ENCODE data around the gene ZNF597.

Gene ZNF597

DNA sequence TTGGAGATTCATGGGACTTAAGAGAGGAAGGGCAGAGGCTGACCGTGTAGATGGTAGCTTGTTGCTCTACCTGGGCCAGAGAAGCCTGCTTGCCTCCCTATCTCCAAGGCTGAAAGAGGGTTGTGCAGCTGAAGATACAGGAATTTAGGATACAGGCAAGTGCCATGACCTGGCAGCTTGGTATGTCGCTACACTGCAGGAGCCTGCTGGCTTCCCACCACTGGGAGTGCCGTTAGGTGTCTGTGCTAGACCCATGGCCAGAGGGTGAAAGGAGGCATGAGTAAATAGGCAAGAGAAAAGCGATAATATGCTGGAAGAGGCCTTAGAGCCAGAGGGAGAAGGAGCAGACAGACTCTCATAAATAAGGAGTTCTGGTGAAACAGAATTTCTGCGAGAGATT lies 10.8 kb upstream of the ZNF597 start:
- no peak for DNase-seq

DNA sequence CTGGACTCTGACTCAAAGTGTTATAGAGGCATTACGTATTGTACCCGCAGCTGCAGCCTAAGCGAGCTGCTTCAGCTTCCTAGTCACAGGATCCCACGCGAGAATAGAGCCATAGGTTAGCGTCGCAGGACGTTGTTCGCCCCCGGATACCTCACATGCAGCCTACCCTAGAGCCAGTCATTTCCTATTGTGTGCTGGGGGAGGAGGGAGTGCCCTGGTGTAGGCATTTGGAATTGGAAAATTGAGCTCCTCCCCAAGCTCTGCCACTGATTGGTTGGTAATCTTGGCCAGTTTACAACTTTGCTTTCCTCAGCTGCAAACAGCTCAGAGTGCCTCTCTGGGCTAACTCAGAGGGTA lies 706 bp upstream of the ZNF597 start:
- no peak for DNase-seq

DNA sequence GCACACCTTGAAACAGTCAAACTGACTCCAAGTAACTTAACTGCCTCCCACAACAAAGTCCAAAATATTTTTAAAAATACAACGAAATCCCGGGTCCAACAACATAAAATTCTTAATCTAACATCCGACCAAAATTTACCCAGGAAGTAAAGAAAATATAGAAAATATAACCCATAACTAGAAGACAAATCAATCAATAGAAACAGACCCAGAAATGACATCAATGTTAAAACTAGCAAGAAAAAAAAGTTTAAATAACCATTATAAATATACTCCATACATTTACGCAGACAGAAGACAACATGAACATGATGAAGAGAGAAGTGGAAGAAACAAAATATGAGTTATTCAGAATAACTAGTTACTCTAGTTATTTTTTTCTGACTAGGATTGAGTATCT lies 3.7 kb downstream of the ZNF597 start:
- DNase-seq = no peak

DNA sequence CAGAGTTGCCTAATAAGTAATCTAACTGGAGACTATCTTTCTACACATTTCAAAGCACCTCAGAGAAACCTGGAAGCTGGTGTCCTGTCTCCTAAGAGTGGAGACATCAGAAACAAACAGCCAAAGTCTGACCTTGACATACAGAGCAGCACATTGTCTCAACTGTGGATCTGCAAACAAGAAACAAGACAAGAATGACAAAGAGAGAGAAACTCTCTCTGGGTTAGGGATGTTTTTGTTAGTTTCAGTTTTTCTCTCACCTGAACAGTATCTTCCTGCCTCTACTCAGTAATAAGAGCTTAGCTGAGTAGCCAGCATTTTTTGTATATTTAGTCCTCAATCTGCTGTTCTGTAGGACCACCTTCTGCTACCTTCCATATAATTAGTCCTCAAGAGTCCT lies 8.9 kb downstream of the ZNF597 start:
- DNase-seq = no peak

DNA sequence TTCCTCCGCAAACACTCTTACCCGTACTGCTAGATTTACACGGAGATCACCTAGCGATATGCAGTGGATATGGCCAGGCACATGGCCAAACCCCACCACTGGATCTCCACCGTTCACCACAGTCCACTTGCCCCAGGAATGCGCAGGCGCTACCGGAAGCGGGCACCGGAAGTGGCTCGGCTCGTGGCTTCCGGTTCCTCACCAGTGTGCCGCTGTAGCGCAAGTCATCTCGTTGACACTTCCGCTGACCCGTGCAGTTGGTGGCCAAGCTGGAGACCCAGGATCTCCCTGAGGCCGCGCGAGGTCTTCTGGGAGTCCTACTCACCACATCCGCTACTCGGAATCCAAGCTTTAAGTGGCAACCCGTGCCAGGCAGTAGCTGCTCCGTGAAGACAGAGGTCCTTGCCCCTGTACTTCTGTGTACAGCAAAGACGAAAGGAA lies 11.5 kb downstream of the ZNF597 start:
- peak; percentile 6 for DNase-seq

DNA sequence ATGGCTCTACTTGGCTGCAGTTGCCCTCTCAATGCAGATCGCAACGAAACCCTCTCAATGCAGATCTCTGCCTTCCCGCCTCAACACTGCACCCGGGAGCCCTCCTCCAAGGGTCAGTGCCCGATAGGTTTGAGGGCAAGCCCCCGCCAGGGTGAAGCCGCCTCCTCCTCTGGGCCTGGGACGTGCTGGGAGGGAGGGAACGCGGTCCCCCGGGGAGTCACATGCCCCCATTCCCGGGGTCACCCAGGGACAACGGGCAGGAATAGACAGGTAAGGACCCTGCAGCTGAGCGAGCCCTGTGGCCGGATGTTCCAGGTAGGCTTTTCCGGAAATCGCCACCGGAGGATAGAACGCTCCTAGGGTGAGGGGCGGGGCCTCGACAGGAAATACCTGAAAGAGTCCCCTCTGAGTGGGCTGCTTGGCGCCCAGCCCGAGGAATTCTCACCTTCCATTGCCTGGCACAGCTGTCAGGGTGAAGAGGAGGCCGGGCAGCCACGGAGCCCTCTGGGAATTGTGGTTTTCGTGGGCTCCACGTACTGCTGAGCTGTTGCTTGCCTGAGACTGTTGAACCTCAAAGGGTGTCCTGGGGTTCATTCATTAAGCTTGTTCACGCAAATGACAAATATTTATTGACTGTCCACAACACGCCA lies 29.4 kb downstream of the ZNF597 start:
- DNase-seq = no peak

DNA sequence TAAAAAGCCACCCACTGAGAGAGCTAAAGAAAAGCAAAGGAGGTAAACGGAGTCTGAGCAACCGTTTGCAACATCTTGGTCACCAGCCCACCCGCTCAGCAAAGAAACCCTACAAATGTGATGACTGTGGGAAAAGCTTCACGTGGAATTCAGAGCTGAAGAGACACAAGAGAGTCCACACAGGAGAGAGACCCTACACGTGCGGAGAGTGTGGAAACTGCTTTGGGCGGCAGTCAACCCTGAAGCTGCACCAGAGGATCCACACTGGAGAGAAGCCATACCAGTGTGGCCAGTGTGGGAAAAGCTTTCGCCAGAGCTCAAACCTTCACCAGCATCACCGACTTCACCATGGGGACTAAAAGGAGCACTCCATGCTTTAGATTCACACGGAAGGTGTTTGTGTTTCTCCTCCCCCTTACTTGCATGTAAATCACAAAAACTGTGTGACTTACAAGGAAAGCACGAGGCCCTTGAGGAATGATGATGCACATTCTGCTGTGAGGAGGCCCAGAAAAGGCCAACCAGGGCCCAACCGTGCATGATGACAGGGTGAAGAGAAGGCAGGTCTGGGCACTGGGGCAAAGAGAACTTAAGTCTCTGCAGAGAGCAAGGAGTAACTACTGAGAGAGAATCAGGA lies 34.6 kb downstream of the ZNF597 start:
- no peak for DNase-seq

DNA sequence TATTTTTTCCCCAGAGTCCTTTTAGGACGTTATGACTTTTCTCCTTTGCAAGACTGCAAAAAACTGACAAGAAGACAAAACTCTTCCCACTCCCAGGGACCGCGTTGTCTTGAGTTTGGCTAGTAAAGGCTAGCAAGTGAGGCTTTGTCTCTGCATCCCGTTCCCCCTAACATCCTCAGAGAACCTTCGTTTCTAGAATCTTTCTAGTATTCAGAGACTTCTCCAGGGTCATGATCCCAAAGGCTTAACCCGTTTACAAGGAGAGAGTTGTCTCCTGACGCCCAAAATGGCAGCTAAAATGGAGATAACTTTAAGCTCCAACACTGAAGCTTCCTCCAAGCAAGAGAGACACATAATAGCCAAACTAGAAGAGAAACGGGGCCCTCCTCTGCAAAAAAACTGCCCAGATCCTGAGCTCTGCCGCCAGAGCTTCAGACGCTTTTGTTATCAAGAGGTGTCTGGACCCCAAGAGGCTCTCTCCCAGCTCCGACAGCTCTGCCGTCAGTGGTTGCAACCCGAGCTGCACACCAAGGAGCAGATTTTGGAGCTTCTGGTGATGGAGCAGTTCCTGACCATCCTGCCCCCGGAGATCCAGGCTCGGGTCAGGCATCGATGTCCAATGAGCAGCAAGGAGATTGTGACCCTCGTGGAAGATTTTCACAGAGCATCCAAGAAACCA lies 41.4 kb downstream of the ZNF597 start:
- DNase-seq = no peak

DNA sequence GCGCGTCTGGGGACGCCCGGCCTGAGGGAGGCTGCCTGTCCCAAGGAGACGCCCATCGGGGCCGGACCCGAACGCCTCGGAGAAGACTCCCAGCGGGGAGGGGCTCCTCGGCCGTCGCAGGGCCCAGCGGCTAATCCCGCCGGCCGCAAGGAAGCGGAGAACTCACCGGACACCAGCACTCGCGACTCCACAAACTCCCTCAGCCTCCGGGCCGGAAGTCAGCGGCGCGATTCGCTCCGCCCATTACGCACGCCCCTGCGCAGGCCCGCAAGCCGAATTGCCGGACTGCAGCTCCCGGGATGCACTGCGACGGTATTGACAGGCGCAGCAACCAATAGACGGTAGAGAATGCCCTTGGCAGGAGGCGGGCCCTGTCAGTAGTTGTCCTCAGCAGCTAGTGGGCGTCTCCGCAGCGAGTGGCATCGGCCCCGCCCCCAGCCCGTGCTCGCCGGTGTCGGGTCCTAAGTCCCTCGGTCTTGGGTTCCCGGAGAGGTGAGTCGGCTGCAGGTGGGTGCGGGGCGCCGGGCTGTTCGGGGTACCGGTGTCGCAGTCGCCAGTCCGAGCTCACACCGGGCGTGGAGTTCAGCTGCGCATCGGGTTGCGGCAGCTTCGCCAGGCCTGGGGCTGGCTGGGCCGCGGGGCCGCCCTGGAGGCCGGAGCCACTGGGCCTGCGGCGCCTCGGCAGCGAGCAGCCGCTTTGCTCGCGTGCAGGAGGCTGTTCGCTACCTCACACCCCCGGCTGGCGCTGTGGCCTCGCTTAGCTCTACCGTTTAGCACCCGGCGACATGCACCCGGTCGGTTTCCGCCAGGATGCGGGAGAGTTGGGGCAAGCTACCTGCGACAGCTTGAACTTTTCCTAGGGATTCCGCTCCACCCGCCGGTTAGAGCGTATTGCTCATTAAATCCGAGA lies 42.3 kb downstream of the ZNF597 start, which contains the start of the genes ZNF174 and ZSCAN32:
Gene ZNF174, plus strand, starts transcription at position 437 of the 910 bp plus-strand sequence. CDS start 790 bp downstream, outside the sequence.
Gene ZSCAN32, minus strand, starts transcription at position 226 of the 910 bp plus-strand sequence. CDS start 3,447 bp downstream, outside the sequence.
- peak; percentile 98 for DNase-seq

DNA sequence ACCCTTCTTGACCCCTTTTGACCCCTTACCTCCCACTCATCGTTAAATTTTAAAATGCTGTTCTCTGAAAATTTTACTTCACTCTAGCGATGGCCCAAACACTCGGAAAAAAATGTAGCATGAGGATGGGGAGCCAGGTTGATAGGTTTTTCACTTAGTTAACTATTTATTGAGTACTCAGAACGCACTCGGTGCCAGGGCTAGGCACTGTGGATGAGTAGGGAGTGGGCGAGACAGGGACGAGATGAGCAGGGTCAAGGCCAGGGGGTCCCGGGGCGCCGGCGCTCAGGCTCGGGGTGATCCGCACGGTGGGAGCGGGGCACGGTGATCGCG lies 42.9 kb downstream of the ZNF597 start:
- no peak for DNase-seq

DNA sequence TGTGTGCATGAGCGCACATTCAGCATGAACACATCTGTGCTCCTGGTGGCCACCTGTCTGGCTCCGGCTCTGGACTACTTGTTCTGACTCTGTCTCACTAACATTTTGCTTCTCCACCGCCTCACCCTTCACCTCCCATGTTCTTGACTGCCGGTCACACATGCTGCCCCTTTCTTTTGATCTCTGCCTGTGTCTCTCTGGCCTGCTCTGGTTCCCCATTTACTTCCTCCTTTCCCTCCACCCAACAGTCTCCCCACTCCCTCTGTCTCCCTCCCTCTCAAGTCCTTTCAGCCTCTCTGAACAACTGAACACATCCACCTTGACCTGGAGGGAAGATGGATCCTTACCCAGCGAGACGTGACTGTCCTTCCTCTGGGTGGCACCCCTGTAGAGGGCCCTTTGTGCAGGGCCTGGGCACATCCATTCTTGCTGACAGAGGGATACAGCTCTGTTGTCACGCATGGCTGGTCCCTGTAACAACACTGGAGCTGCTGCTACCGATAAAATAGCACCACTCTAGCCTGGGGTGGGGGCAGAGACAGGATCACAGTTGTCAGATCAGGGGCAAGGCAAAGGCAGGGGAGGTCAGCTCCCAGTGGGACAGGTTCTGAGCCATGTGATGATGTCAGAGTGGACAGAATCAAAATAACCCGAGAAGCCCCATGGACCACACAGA lies 53.5 kb downstream of the ZNF597 start:
- no peak for DNase-seq

DNA sequence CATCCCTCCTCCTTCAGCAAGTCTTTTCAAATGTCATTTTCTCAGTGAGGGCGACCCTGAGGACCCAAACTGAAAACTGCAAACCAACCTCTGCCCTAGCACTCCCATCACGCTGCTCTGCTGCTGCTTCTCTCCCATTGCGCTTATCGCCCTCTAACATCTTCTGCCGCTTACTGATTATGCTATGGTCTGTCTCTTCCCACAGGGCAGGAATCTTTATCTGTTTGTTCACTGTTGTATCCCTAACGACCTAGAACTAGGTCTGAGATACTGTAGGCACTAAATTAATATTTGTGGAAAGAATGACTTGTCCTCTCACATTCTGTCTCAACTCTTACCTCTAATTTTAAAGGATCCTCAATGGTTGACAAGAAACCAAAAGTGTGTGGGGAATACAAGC lies 55.0 kb downstream of the ZNF597 start:
- no peak for DNase-seq

DNA sequence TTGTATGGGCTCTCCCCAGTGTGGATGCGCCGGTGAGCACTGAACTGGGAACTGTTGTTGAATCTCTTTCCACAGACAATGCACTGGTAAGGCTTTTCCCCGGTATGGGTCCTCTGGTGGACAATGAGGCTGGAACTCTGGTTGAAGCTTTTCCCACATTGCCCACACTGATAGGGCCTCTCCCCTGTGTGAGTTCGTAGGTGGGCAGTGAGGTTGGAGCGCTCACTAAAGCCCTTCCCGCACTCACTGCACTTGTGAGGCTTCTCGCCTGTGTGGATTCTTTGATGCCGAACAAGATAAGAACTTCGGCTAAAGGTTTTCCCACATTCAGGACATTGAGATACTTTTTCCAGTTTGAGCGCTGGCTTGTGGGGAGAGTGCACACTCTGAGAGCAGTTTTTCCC lies 60.3 kb downstream of the ZNF597 start:
- no peak for DNase-seq

Measured in T-helper 9 cell (primary cell).